Fibroblast of the aortic adventitia (primary cell): Measurements from ENCODE around the gene MCRIP1. TPM values are rescaled to one million over a fixed set of nuclear protein-coding genes. Genes with fewer than 3 reads are reported as not detected.

Experiments
- DNase-seq: peaks from one replicate; pipeline ENCODE4 v3.0.0-alpha.2; 2010; ENCODE audit warnings: low read depth
- H3K4me3 ChIP-seq: 2 replicates; pipeline ENCODE4 v1.5.1; 2011; ENCODE audit warnings: low read depth, mild to moderate bottlenecking, control low read depth, low read length, moderate library complexity
- CTCF ChIP-seq: IDR thresholded peaks from 2 replicates; pipeline ENCODE4 v1.5.1; 2011; ENCODE audit warnings: mild to moderate bottlenecking, low read length, control low read depth, inconsistent platforms; ENCODE audit not compliant: insufficient read depth
- total RNA-seq: library from RNA; depleted of rRNA; stranded (reverse); fragments of >200 nt; gene quantifications from 2 replicates; pipeline ENCODE4 v1.2.3, GENCODE V29; 2012; ENCODE audit warnings: low replicate concordance

Gene MCRIP1
- total RNA-seq, 1 donor = 130 TPM

DNA sequence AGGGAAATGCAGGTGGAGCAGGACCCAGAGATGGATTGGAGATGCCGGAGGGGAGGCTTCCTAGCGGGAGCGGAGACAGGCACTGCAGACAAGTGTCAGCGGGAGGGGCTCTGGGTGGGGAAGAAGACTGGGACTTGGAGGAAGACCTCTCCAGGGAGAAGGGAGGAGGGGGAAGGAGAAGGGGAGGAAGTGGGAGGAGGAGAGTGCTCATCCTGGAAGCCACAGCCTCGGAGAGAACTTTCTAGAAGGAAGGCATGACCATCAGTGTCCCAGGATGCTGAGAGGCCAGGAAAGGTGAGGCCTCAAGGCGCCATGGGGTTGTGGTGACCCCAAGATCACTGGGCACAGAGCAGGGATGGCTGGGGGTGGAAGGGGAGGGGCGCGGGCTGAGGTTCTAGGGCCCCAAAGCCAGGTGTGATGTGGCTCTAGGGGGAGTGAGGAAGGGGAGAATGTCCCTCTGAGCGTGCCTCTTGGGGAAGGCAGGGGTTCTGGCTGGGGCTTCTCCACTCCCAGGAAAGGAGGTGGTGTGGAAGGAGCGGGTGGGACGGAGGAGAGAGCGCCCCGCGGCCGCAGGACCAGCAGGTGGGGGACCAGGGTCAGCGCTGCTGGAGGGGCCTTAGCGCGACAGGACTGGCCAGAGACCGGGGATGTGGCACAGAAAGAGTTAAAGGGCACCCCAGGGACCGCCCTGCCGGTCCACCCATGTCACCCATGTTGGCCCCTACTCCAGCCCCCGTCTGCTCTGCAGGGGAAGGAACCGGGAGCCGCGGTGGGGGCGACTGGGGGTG lies 30.0 kb downstream of the MCRIP1 start:
- DNase-seq = no peak
- no peak for TF ChIP-seq CTCF
- H3K4me3 ChIP-seq = no peak overlapping the region

DNA sequence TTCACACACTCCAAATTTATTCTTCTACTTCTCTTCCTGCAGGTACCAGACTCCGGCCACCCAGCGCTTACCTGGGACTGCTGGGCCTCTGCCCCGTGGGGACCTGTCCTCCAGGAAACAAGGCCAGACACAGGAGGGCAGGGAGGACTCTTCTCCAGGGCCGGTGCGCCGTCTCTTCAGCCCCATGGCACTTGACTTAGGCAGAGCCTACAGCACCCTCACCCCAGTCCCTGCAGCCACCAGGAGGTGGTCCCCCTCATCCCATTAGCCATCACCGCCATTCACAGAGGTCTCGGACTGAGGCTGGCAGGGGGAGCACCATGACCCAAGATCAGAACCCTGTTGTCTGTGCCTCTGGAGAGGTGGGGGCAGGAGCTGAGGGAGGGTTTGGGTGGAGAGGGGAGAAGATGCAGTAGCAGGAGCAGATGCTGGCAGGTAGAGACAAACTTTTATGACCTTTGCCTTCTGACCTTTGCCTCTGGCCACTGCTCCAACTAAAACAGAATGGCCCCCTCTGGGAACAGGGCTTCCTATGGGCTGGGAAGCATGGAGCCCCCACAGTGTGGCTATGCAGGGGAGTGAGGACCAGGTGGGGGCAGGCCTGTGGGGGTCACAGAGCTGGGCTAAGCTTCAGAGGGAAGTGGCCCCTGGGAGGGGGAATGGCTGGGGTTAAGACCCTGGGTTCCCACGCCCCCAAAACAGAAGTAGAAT lies 30.9 kb downstream of the MCRIP1 start:
- no peak overlapping the region for H3K4me3 ChIP-seq
- DNase-seq = no peak
- TF ChIP-seq CTCF = no peak

DNA sequence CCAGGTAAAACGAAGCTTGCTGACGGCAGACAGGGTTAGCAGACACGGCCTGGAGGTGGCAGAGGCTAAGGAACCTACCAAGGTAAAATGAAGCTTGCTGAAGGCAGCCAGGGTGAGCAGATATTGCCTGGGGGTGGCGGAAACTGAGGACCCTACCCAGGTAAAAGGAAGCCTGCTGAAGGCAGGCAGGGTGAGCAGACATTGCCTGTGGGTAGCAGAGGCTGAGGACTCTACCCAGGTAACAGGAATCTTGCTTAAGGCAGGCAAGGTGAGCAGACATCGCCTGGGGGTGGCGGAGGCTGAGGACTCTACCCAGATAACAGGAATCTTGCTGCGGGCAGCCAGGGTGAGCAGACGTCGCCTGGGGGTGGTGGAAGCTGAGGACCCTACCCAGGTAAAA lies 31.8 kb downstream of the MCRIP1 start:
- H3K4me3 ChIP-seq = no peak overlapping the region
- TF ChIP-seq CTCF = no peak
- DNase-seq = no peak

GRCh38 chr17:81794509-81794908 lies 38.6 kb downstream of the MCRIP1 start:
- TF ChIP-seq CTCF = no peak
- H3K4me3 ChIP-seq = no peak overlapping the region
- DNase-seq = peak; percentile 39

- no peak for TF ChIP-seq CTCF
- H3K4me3 ChIP-seq = no peak overlapping the region
- DNase-seq = no peak
These were observed 39.0 kb downstream of the MCRIP1 start for GRCh38 chr17:81794074-81794476.

DNA sequence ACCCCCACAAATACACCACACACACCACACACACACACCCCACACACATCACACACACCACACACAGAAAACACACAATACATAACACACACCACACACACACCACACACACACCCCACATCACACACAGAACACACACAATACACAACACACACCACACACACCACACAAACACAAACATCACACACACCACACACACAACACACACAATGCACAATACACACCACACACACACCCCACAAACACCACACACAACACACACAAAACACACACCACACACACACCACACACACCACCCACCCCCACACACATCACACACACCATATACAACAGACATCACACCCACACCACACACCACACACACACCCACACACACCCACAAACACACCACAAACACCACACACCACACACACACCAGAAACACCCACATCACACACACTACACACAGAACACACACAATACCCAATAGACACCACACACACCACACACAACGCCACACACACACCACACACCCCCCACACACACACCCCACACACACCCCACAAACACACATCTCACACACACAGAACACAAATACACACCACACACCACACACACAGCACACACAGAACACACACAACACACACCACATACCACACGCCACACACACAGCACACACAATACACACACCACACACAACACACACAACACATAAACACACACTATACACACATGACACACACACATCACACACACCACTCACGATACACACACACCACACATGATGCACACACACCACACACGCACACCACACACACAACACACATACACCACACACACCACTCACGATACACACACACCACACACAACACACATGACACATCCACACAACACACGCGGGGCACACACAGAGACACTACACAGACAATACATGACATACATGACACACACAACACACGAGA lies 40.1 kb downstream of the MCRIP1 start:
- no peak overlapping the region for H3K4me3 ChIP-seq
- no peak for TF ChIP-seq CTCF
- DNase-seq = no peak
